NCI-H1092 (cell line): ENCODE results near the gene IKBKE.

Experiments
- DNase-seq: peaks from one replicate; lab custom pipeline; 2025; lab: John Stamatoyannopoulos, UW

Gene IKBKE

DNA sequence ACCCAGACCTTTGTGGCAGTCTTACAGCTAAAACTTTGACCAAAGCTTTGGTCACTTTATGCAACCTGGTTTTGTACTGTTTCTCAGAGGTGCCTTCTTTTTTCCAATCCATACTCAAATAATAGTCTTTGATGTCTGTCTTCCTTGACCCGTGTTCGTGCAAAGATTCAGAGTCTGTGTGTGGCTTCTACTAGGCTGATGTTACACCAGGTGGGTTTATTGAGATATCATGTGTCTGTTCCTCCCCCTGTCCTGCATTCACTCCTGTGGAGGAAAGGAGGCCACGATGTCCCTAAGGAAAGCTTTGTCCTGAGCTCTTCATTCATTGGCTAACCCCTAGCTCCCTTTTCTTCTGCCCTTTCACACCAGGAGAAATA, 15.0 kb upstream of the IKBKE start:
- DNase-seq: no peak

DNA sequence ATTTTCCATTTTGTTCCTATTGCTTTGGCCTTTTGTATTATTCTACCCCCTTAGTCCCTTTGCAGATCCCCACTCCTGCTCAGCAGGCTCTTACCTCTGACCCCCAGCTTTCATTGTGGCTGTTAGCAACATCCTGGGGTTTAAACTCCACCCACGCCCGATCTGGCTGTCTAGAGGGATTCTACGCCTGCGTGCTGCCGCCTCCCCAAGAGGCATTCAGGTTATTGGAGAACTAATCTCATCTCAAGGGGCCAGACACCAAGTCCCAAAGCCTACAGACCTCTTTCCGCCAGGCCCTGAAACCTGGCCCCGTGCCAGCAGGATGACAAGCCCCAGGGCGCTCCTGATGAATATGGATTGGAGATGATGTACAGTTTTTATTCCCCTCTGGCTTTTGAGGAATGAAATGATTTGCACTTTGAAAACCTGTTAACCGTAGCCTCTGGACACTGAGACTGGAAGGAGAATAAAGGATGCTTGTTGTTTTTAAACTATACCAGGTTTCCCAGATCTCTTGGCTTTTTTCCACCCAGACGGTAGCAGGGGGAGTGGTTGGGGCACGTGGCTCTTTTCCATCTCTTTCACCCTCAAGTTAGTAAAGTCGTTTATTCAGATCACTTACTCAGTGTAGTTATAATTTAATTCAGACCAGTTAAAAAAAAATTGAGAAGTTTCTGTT, 14.5 kb upstream of the IKBKE start:
- DNase-seq: peak; percentile 46

DNA sequence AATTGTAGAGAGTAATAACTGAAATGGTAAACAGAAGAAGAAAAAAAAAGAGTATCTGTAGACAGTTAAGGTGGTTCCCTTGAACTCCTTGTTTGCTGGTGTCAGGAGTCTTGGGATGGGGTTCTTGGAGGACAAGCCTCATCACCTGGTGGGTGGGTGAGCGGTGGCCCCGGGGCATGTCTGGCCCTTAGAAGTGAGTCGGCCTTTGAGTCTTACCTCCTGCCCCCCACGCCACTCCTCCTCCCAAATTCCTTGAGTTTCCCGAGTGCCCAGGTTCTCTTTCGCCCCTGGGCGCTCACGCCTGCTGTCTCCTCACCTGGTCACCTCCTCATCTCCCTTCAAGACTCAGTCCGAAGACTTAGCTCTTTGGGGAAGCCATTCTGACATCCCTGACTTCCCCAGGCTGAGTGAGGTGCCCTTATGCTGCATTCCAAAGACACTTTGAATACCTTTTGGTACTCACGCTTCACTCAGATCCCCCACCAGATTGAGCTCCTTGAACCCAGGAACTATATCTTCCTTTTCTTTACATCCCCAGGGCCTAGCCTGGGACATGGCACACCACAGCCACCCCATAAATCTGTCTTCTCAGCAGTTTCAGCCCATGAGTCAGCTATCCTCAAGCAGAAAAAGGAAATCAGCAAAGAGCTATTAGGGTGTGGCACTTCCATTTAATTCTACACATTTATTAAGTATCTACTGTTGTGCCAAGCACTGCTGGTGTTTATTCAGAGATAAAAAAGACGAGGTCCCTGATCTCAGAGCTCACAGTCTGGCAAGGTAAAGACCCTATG, 13.5 kb upstream of the IKBKE start:
- DNase-seq: no peak

DNA sequence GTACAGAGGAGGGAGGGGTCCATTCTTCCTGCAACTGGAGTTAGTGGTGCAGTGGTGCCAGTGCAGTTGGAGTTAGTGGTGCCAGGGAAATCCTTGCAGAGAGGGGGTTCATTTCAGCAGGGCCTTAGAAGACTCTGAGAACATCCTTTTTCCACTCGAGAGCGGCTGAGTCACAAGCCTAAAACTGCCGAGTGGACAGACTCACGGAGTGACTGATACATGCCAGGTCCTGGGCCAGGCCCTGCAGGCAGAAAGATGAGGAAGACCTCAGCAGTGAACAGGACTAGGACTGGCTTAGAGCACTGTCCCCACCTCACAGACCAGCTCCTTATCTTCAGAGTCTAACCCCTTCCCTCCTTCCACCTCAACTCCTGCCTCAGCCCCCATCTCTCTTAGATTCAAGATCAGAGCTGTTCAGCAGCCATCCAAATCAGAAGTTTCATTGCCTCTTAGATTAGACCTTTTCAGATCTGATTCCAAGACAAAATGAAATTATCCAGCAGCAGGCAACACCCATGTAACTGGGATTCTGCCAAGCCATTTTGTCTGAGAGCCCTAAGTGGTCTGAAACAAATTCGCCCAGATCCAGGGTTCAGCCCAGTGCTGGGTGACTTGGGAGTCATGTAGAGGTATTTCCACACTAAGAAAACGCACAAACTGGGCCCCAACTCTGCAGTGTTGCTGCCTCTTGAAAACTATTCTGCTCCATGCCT, 12.7 kb upstream of the IKBKE start:
- DNase-seq: no peak

DNA sequence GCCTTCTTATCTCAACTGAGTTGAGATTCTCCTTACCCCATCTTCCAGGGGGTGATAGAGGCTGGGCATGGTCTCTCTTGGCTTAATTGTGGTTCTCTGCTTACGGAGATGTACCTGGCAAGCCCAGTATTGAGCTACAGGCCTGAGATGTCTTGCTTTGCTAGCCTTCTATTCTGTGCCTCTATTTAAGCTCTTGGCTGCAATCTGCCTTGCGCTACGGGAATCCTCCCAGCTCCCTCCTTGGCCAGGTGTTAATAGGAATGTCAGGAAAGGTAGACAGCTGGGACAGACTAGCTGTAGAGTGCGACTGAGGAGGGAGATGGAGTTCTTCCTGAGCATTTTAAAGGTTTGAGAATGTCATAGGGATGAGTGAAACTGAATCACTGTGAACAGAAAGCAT, 10.6 kb upstream of the IKBKE start:
- DNase-seq: no peak

DNA sequence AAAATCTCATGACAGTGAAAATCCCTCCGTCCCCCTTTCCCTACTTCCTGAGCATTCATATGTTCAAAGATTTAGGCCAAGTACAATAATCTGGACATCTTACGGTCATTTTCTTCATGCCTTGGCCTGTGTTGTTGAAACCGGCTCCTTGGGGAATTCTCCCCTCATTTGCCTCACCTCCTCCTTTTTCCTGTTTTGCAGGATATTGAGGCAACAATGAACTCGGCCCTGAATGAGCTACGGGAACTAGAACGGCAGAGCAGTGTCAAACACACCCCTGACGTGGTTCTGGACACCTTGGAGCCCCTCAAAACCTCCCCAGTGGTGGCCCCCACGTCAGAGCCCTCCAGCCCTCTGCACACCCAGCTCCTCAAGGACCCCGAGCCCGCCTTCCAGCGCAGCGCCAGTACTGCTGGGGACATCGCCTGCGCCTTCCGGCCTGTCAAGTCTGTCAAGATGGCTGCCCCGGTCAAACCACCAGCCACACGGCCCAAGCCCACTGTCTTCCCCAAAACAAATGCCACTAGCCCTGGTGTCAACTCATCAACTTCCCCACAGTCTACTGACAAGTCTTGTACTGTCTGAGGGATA, 9.3 kb upstream of the IKBKE start:
- no peak for DNase-seq

DNA sequence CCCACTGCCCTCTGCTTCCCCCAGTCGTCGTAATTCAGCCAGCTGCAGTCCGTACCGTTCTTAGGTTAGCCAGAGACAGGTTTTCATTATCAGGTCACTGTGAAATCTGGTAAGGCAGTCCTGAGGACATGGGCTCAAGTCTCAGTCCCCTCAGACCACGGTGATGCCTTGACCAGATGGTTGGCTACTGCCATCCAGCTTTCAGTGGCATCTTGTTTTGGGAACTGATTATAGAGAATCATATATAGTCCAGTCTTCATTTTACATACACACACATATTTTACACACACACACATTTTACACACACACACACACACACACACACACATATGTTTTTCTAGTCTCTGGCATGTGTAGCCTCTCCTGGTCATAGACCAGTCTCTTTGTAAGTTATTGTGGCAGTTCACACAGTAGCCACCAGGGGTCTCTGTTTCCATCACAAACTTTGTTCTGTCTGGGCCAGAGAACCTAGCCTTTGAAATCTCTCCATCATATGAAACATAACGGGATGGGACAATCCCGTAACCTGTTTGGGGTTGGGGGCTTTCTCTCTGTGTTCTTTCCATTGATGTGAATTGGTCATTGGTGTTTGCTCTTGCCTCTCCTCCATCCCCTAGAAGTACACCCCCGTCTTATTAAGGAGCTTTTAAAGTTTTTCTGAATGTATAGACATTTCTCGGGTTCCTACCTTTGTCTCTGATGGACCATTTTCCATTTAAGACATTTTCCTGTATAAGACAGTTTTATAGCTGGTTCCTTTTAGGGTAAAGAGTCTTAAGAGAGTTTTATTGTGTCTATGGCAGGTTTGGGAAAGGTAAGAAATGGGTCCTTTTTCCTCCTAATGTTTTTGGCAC, 8.4 kb upstream of the IKBKE start:
- DNase-seq: peak; percentile 35

DNA sequence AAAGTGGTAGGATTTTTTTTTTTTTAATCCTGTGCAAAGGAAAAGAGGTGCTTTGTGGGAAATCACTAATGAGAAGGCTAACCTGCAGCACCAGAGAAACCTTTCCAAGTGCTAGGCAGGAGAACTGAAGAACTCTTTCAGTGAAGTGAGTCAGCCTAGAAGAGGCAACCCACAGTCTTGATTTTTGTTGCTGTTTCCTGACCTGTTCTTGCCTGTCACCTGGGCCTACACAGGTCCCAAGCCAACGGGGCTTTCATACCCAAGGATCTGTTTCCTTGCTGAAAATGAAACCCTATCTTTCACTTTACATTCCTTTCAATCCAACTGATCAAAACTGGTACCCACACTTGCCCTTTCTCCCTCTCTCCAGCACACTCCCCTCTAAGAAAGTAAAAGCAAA, 7.1 kb upstream of the IKBKE start:
- DNase-seq: no peak

DNA sequence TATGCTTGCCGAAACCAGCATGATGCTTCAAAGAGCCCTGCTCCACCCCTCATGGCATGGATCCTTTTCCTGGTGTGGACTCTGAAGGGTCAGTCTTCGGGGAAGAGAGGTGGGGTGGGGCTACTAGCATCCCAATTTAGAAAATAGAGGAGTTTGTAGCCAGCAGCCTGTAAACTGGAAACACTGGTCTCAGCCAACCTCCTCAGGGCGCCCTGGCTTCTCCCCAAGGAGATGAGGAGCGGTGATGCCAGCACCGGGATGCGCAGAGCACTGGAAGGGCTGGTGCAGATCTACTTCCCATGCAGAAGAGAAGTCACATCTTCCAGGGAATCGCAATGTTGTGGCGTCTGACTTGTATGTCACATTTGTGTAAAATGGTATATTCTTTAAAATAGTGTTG, 6.4 kb upstream of the IKBKE start:
- no peak for DNase-seq

DNA sequence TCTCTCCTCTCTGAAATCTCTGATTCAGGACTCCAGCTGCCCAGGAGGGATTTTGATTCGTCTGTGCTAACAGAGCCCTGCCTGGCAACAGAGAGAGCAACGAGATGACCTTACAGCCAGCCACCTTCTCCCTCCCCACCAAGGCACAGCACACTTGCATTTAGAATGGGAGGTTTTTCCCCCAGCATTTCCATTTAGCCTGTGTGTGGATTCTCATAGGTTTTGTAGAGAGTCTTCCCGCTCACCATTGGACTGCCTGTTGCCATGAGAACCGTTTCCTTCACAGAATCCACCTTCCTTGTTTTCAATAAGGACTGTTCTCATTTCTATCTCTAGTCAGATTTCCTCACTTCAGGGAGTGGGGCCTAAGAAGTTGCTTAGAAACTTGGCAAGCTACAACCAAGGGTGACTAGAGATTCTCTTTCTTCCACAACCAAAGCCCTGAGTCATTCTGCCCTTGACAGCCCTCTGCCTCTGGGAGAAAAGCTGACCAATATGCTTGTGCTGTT, 5.8 kb upstream of the IKBKE start:
- no peak for DNase-seq

DNA sequence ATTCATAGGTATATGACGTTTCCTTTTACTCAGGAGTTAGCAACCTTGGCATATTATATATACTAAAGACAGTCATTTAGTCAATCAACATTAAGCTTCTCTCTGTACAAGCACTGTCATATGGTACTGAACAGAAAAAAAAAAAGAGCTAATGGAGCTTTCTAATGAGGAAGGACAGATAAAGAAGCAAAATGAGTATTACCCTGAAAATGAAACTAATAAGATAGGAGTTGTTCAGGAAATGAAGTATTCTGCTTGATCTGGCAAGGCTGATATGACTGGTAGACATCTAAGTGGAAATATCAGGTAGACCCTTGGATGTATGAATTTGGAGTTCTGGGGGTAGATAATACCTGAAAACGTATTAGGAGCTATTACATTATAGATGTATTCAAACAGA, 4.3 kb upstream of the IKBKE start:
- no peak for DNase-seq

DNA sequence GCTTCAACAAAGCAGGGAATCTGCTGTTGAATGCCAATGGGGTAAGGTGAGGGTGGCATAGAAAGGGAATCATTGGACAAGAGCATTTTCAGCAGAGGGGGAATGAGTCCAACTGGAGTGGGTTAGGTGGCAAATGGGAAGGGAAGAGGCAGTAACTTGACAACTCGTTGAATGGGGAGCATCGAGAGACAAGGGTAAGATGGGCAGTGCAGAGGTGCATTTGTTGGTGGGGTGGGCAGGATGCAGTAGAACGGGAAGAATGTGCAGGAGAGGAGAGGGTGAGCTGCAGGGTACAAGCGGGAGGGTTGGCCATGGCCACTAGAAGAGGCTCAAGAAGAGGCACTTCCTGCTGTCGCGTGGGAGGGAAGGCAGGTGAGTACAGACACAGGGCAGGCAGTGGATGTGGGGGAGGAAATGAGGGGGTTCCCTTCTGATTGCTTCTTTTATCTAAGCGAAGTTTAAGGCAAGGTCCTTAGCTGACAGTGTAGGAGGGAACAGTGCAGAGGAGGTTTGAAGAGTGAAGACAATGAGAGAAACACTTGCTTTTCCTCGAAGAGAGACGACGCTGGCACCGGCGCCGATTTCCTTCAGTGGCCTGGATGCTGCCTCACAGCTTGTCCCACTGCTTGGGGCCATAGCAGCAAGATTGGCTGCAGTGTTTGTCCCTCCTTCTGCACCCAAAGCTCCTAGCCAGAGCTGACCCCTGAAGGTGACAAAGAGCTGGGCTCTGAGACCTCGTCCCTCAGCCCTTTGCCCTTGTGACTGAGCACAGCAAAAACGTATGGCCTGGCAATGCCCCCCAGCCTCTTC, 3.2 kb upstream of the IKBKE start:
- no peak for DNase-seq

DNA sequence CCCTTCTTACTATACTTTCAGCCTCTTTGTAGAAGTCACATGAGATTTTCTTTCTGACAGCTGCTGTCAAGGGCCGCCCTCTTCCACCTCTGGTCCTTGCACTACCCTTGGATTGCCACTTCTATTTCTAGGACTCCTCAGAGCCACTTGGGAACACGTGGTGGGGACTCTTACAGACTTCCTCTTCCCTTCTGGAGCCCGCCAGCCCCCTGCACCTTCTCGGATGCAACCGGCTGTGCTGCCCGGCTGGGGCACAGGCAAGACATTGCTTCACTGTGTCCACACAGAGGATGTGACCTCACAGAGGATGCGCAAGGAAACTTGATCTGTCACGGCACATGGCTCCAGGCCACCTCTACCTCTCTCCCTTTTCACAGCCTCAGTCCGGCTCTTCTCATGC, 2.4 kb upstream of the IKBKE start:
- no peak for DNase-seq

DNA sequence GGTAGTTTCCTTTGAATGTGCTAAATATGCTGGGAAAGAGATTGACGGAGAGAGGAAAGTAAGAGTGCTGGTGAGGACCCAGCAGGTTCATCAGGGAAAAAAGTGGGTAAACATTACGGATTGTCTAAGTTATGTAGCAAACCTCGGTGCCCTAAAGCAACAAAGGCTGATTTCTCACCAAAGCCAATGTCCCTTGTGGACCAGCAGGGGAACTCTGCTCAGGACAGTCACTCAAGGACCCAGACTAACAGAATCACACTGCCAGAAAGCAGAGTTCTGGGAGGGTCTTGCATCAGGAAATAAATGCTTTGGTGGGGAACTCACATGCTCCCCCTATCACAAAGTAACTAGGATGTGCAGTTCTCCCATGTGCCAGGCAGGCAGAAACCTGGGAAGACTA, 1.7 kb upstream of the IKBKE start:
- DNase-seq: no peak

DNA sequence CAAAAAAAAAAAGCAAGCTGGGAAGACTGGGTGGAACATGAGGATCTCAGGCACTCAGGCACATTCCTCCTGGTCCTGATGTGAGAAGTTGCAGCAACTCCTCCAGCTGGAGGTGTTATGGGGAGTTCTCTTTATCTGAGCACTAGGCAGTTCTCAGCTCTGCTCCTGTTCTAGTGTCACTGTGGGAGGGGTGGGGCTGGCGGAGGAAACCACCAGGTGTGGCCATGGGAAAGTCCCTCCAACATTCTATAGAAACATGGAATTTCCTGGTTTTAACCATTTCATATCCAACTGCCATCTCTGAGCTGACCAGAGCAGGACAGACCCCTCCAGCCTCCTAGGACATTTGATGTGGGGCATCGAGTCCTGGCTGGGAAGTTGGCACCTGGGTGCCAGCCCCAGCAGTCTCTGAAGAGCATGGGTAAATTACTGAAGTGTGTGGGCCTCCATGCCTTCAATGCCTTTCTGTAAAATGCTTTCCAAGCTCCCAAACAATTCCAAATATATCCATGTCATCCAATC, 804 bp upstream of the IKBKE start:
- no peak for DNase-seq

DNA sequence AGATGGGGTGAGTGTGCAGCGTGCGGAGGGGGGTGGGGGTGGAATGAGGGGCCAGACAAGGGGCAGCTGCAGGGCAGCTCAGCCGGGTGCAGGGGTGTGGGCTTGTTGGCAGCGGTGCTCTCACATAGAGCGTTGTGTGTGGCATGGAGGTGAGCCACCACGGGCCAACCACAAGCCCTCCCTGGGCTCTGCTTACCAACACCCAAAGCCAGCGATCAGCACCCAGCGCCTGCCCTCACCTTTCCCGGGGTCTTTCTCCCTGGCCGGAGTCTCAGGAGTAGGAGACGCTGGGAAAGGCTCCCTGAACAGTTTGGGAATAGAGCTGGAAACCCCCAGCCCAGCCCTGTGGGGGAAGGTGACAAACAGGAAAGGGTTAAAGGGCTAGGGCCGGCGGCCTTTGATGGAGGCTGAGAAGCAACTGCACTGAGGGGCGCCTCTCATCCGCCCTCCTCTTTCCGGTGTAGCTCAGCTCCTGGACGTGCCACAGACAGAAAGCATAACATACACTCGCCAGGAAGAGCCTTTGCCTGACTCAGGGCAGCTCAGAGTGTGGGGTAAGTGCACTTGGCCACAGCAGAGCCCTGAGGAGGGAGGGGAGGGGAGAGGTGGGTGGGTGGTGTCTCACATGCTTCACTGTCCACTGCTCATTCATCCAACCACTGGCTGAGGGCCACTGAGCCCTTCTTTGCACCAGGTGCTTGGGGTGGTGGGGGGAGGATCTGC, 577 bp downstream of the IKBKE start:
- no peak for DNase-seq

DNA sequence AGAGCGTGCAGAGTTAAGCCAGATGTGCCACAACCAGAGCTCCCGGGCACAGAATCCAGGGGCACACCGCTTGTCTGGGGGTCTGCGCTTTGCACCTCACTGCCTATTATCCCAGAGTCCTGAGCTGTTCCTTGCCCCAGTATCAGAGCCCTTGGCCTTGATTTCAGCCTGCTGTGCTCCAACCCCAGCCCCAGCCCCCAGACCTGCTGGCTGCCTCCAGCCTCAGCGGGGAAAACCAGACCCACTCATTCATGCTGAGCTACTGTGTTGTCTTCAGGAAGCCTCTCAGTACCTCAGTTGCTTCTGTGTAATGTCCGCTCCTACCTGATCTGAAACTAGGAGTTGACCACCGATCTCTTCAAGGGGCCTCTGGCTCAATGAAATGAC, 1.1 kb downstream of the IKBKE start:
- DNase-seq: no peak

DNA sequence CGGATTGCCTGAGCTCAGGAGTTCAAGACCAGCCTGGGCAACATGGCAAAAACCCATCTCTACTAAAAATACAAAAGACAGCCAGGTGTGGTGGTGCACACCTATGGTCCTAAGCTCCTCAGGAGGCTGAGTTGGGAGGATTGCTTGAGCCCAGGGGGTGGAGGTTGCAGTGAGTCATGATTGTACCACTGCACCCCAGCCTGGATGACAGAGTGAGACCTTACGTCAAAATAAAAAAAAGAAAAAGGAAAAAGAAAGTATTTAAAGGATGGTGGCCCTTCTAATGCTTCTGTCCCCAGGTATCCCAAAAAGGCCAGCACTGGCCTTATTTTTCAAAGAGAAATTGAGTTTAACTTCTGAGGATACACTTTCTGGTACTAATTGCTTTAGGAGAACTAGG, 1.7 kb downstream of the IKBKE start:
- DNase-seq: no peak

DNA sequence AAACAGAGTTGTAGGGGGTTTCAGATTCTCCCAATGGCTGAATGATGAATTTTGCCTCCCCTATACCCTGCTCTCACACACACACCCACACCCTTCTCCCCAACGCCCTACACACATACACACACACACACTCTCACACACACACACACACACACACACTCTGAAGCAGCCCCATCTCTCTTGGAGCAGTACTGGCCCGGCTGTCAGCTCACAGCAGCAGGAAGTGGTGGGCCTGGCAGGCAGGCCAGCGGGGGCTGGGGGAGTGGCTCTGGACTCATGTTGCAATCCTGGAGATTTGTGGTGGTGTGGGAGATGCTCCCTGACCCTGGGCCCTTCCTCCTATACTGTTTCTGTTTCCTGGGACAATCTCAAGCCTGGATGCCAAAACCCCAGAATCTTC, 2.2 kb downstream of the IKBKE start:
- DNase-seq: no peak

DNA sequence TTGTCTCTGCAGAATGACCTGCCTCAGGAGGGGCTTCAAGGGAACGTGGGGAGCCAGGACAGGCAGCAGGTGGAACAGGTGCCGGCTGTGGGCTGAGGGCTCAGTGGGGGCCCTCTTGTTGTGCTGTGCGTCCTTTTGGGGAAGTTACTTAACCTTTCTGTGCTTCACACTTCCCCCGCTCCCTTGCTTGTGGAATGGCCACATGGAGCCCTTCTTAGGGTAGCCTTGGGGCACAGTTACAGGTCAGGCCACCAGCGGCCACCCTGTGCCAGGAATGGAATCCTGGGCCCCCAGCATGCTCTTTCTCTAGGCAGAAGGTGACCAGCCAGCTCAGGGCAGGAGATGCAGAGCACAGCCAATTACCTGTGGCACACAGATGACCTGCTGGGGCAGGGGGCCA, 2.6 kb downstream of the IKBKE start:
- DNase-seq: no peak
